Measurements from ENCODE around the gene C14orf132. TPM values are rescaled to one million over a fixed set of nuclear protein-coding genes. Genes with fewer than 3 reads are reported as not detected.

Gene C14orf132
- polyA plus RNA-seq, 3 donors, result not detected

GRCh38 chr14:96031691-96032090, 7.5 kb upstream of the C14orf132 start:
- H2AFZ ChIP-seq (ENCODE audit: insufficient read depth, low read depth, low read length, poor library complexity, severe bottlenecking), result no peak overlapping the region
- peaks cover 9 to 13% (median 11%) of the 10 kb centered on the region in 3 donors for H3K27me3 Mint-ChIP-seq (ENCODE audit: low read depth in 3 of 3)
- TF ChIP-seq, protein P1, sequence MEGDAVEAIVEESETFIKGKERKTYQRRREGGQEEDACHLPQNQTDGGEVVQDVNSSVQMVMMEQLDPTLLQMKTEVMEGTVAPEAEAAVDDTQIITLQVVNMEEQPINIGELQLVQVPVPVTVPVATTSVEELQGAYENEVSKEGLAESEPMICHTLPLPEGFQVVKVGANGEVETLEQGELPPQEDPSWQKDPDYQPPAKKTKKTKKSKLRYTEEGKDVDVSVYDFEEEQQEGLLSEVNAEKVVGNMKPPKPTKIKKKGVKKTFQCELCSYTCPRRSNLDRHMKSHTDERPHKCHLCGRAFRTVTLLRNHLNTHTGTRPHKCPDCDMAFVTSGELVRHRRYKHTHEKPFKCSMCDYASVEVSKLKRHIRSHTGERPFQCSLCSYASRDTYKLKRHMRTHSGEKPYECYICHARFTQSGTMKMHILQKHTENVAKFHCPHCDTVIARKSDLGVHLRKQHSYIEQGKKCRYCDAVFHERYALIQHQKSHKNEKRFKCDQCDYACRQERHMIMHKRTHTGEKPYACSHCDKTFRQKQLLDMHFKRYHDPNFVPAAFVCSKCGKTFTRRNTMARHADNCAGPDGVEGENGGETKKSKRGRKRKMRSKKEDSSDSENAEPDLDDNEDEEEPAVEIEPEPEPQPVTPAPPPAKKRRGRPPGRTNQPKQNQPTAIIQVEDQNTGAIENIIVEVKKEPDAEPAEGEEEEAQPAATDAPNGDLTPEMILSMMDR (IDR thresholded peaks at IDR 0.05), result no peak
- no peak overlapping the region for H3K4me3 ChIP-seq (replicated peaks in 1 of 3; ENCODE audit: low read depth in 2 of 3, low read length in 3 of 3)
- no peaks in the 10 kb centered on the region for H3K36me3 Mint-ChIP-seq
- intact Hi-C loops (cut with micrococcal nuclease), result no loop called here
- no peak overlapping the region for H3K9ac ChIP-seq (ENCODE audit: insufficient read depth, low read length, poor library complexity, severe bottlenecking)
- no peaks in the 10 kb centered on the region for H3K79me2 ChIP-seq (ENCODE audit: insufficient read depth, low read length)
- no peaks in the 10 kb centered on the region for H3K4me1 Mint-ChIP-seq
- no peak overlapping the region for H3K4me3 Mint-ChIP-seq
- DNase-seq, result no peak
- peaks cover 0 to 3% (median 0%) of the 10 kb centered on the region in 7 donors for H3K9me3 Mint-ChIP-seq
- no peak overlapping the region for H3K27ac Mint-ChIP-seq
- no peaks in the 10 kb centered on the region for H3K36me3 ChIP-seq (replicated peaks in 1 of 2; ENCODE audit: control insufficient read depth in 1 of 2, insufficient read depth in 2 of 2, low read length in 2 of 2)
- peaks cover 0 to 6% of the 10 kb centered on the region in 2 donors for H3K27me3 ChIP-seq (ENCODE audit: control insufficient read depth in 2 of 2, insufficient read depth in 2 of 2, low read length in 2 of 2)
- H3K4me2 ChIP-seq (replicated peaks; ENCODE audit: extremely low read depth, low read length, poor library complexity, severe bottlenecking), result no peak overlapping the region
- H4K20me1 ChIP-seq (ENCODE audit: insufficient read depth, low read length), result no peaks in the 10 kb centered on the region
- WGBS (ENCODE audit: insufficient coverage), result no CpG with 5 or more reads among the region's 1 CpG
- H3K4me1 ChIP-seq (ENCODE audit: control insufficient read depth in 1 of 2, insufficient read depth in 2 of 2, low read length in 2 of 2), result no peaks in the 10 kb centered on the region
- H3K27ac ChIP-seq (ENCODE audit: low read depth in 1 of 2, low read length in 2 of 2), result no peak overlapping the region
- no peaks in the 10 kb centered on the region for H3K9me3 ChIP-seq (replicated peaks in 1 of 2; ENCODE audit: control insufficient read depth in 1 of 2, insufficient read depth in 1 of 2, low read length in 2 of 2)

DNA sequence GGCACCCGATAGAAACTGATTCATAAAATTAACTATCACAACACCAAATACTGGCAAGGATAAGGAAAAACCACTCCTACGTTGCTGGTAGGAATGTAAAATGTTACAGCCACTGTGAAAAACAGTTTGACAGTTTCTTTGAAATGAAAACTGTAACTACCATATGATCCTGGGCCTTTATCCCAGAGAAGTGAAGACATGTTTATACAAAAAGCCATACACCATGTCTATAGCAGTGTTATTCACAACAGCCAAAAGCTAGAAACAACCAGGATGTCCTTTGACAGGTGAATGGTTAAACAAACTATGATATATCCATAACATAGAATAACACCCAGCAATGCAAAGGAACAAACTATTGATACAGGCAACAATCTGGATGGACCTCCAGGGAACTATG, 3.7 kb upstream of the C14orf132 start:
- Mint-ChIP-seq H3K27me3 (ENCODE audit: low read depth in 3 of 3) (peaks cover 36 to 49% (median 38%) of the 10 kb centered on the region in 3 donors), H3K36me3 (no peaks in the 10 kb centered on the region), H3K4me3 (no peak overlapping the region), H3K9me3 (peaks cover 0 to 7% (median 3%) of the 10 kb centered on the region in 7 donors), H3K27ac (no peak overlapping the region), H3K4me1 (peaks cover 8% of the 10 kb centered on the region)
- H4K20me1 ChIP-seq (ENCODE audit: insufficient read depth, low read length), result no peaks in the 10 kb centered on the region
- H3K79me2 ChIP-seq (ENCODE audit: insufficient read depth, low read length), result no peaks in the 10 kb centered on the region
- TF ChIP-seq, protein P1 (IDR thresholded peaks at IDR 0.05), result no peak
- no peak overlapping the region for H3K9ac ChIP-seq (ENCODE audit: insufficient read depth, low read length, poor library complexity, severe bottlenecking)
- no peak overlapping the region for H3K27ac ChIP-seq (ENCODE audit: low read depth in 1 of 2, low read length in 2 of 2)
- no peak overlapping the region for H3K4me2 ChIP-seq (replicated peaks; ENCODE audit: extremely low read depth, low read length, poor library complexity, severe bottlenecking)
- peaks cover 0 to 3% of the 10 kb centered on the region in 2 donors for H3K9me3 ChIP-seq (replicated peaks in 1 of 2; ENCODE audit: control insufficient read depth in 1 of 2, insufficient read depth in 1 of 2, low read length in 2 of 2)
- H3K27me3 ChIP-seq (ENCODE audit: control insufficient read depth in 2 of 2, insufficient read depth in 2 of 2, low read length in 2 of 2), result peaks cover 27 to 38% of the 10 kb centered on the region in 2 donors
- no peak for DNase-seq
- WGBS (ENCODE audit: insufficient coverage), result no CpG with 5 or more reads among the region's 2 CpGs
- intact Hi-C loops (cut with micrococcal nuclease), result no loop called here
- no peaks in the 10 kb centered on the region for H3K36me3 ChIP-seq (replicated peaks in 1 of 2; ENCODE audit: control insufficient read depth in 1 of 2, insufficient read depth in 2 of 2, low read length in 2 of 2)
- no peak overlapping the region for H2AFZ ChIP-seq (ENCODE audit: insufficient read depth, low read depth, low read length, poor library complexity, severe bottlenecking)
- H3K4me1 ChIP-seq (ENCODE audit: control insufficient read depth in 1 of 2, insufficient read depth in 2 of 2, low read length in 2 of 2), result no peaks in the 10 kb centered on the region
- H3K4me3 ChIP-seq (replicated peaks in 1 of 3; ENCODE audit: low read depth in 2 of 3, low read length in 3 of 3), result no peak overlapping the region
